ENCODE results near the gene FAM25G.
"Not testable (repeated sequence)": the region's sequence is repeated elsewhere in the genome, so short reads cannot be mapped to it uniquely, and the experiment has no call there.

The FAM25G gene

DNA sequence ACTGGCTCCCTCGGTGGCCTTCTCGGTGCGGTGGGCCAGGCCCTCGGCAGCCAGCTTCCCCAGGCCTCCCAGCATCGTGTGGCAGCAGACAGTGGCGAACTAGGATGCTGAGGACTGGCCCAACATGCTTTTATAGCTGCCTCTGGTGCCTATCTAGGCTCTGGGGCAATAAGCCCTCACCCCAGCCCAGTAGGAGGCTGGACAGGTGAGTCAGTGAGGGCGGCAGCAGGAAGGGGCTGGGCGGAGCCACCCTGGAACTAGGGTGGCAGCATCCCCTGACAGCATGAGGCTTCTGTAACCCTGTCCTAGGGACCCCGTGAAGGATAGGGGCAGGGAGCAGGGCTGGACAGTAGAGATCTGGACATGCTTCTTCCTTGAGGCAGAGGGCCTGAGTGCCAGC is at the start of gene FAM25G:
FAM25G (minus strand) TSS at position 101 of the 400 bp plus-strand sequence; CDS start at position 75, 26 bp downstream.
- DNase-seq: not testable (repeated sequence)

DNA sequence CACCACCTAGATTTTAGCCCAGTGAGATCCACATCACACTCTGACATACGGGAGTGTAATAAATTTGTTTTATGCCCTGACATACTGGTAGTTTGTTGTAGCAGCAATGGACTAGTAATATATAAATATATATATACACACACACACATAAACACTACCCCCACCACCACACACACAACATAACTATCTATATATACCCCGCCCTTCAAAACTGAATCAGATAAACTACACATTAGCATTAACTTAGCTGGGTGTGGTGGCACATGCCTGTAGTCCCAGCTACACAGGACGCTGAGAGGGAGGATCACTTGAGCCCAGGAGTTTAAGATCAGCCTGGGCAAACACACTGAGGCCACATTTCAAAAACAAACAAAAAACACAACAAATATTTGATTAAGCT is 44.9 kb upstream of the FAM25G start:
- not testable (repeated sequence) for DNase-seq

DNA sequence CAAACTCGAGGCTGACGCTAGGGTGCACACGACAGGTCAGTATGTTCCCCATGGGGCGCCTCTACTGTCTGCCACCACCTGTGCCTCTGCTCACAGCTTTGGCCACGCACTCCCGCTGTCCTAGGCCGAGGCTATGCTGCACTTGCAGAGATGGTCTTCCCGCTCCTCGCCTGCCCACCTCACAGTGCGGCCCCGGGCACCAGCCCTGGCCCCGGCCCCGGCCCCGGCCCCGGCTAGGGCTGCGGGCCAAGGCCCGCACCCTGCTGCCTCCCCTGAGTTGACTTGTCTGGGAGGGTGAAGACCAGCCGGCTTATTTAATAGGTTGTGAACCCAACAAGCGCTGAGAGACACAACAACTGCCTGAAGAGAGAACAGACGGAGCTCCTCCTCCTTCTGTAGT is 32.0 kb upstream of the FAM25G start, which contains the start of gene AGAP9:
AGAP9 (minus strand) TSS at position 164 of the 400 bp plus-strand sequence; CDS start at position 52, 112 bp downstream.
- not testable (repeated sequence) for DNase-seq

DNA sequence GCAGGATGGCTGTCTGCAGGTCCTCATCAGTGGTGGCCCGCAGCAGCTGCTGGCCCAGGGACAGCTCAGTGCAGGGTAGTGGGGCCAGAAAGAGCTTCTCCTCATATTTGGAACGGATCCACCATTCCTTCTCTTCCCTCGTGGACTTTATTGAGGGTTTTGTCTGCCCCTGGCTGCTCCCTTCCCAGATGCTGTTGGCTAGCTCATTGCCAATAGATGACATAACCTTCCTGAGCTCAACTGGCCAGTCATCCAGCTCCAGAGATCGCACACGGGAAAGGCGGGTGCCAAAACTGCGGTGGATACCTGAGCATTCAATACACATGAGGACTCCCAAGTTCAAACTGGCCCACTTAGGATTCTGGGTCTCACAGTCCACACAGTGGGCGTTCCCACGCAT is 10.8 kb upstream of the FAM25G start:
- not testable (repeated sequence) for DNase-seq

DNA sequence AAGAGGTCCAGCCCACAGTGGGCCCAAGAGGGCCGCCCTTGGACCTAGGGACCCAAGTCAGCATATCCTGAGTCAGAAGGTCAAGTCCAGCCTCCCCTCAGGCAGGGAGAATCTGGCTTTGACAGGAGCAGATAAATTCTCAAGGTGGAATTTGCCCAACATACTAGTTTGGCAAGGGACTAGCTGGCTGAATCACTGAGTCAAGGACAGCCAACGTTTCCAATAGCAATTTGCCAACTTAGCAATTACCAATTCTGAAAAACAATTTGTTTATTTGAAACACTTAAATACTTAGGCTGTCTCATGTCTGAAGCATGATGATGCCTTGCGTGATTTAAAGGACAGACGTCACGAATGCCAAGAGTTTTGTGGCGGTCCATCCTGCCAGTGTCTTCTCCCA is 2.7 kb upstream of the FAM25G start:
- not testable (repeated sequence) for DNase-seq

DNA sequence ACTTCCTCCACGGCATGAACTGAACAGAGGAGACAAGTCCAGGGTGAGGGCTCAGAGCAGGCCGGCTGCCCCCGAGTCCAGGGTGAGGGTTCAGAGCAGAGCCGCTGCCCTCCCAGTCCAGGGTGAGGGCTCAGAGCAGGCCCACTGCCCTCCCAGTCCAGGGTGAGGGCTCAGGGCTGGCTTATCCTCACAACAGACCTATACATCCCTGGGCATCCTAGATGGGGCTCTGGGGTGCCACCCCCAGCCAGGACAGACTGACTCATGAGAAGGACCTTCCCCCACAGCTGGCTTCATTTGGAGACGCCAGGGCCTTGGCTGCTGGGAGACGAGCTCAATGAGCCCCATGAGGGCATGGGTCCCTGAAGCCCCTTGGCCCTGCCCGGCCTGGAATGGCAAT is 1.9 kb downstream of the FAM25G start:
- not testable (repeated sequence) for DNase-seq

DNA sequence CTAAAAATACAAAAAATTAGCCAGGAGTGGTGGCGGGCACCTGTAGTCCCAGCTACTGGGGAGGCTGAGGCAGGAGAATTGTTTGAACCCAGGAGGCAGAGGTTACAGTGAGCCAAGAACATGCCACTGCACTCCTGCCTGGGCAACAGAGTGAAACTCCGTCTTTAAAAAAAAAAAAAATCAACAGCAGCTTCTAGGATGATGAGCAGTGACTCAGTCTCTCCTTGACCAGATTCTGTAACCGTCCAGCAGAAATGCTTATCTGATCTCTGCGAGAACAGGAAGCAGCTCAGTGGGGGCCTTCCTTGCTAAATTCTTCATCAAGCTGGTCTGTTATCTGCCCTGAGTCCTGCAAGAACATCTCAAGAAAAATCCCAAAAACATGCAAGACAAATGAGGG is 5.6 kb downstream of the FAM25G start:
- not testable (repeated sequence) for DNase-seq

DNA sequence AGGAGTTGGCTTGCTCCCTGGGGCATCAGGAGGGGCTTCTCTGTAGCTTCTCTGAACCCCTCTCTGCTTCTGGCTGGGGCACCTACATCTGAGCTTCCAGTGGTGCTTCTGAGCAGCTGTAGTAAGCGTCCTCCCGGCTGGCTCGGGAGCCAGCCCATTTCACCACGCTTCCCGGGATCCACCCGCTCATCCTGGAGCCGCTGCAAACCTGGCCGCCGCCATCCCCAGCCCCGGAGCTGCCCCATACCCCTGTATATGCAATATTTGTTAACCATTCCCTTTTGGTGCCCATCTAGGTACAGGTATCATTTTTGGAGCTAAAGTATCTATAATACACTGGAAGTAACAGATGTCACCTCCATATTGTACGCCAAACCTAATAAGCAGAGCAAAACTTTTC is 6.7 kb downstream of the FAM25G start:
- DNase-seq: not testable (repeated sequence)

DNA sequence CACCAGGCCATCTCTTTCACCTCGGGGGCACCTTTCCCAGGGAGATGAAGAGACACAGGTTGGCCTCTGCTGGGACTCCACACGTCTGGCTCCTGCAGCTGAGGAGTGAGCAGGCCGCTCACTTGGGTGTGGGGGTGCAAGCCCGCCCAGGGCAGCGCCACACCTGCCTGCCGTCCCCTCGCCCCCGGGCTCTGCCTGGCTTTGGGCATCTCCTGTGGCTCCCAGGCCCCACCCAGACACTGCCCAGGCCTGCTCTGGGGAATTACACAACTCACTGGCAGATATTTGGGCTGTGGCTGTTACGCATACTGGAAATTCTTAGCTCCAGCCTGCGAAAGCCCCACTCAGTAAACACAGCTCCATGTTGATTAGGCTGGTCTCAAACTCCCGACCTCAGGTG is 7.6 kb downstream of the FAM25G start, which contains the start of gene ANXA8:
ANXA8 (minus strand) TSS at position 193 of the 400 bp plus-strand sequence; CDS start at position 11, 182 bp downstream.
- DNase-seq: not testable (repeated sequence)

DNA sequence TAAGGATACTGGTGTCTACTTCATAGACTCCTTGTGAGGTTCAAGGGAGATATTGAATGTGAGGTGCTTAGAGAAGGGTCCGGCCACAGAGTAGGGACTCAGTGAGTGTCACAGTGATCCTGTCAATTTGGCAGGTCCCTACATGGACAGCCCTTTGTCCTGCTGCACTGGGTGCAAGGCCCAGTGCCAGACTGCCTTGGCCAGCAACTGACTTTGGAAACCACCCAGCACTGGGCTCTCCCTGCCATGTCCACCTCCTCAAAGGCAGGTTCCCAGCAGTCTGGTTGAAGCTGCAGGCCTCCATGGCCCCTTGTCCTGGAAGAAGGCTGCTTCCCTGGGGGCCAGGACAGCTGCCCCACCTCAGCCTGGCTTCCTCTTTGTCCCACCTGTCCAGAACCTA is 9.1 kb downstream of the FAM25G start:
- not testable (repeated sequence) for DNase-seq

DNA sequence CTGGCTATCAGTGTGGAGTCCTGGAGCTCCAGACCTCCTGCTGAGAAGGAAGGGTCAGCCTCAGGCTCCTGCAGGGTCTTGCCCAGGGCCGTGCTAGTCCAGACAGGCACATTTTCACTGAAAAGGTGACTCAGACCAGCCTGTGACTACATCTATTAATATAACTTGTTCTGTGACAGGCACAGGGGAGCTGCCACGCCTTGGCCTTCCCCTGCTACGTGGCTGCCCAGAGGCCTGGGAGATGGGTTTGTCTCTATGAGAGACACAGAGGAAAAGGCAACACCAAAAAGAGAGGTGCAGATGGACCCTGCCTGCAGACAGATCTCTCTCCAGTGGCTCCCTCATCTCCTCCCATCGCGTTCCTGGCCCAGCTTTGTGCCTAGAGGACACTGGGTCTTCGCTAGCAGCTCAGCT is 9.7 kb downstream of the FAM25G start:
- DNase-seq: not testable (repeated sequence)

DNA sequence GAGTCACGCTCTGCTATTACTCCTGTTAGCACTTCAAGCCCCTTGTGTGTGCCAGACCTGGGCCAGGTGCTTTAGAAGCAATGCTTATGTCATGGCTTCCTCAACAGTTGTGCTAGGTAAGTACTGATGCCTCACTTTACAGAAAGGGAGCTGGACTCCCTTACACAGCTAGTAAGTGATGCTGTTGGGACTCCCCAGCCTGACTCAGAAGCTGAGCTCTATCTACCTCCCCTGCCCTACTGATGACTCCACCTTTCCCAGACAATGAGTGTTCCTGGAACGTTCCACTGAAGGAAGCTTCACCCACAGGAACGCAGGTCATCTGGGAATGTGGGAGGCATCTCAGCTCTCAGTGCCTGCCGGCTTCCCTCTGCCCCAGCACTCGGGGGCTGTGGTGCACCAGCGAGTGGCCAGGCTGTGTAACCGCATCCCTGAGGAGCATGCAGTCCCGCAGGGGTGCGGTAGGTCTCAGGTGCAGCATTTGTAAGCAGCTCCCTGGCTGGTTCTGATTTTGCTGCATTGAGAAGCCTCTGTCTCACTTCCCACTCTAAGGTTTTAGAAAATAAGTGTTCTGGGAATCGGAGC is 10.2 kb downstream of the FAM25G start:
- not testable (repeated sequence) for DNase-seq

DNA sequence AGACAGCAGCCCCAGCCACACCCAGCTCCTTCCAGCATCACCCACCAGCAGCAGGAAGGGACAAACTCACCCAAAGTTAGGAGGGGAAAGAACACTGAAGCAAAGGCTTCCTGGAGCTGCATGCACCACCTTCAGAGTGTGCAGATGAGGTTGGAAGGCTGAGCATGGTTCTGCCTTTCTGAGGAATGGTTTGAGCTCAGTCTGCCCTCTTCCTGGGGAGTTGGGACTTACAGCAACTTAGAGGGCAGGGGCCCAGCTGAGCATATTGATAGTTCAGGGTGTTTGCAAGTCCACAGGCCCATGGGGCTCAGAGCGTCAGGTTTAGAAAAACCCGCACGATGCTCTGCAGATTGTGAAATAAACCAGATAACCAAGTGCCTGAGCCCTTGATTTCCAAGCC is 11.4 kb downstream of the FAM25G start:
- DNase-seq: not testable (repeated sequence)

DNA sequence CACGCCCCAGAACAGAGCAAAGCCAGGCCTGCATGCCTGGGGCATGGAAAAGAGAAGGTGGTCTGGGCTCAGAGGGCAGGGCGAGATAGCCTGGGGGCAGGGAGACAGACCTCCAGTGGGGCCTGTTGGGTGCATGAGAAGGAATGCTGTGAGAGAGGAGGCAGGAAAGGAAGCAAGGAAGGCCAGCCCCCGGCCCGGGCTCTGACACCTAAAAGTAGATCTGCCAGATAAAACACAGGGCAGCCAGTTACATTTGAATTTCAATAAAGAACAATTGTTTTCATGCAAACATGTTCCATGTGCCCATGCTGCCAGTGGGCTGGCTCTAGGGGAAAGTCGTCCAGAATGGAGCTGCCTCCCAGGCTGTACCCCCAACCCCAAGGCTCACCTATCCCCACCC is 13.4 kb downstream of the FAM25G start:
- DNase-seq: not testable (repeated sequence)

DNA sequence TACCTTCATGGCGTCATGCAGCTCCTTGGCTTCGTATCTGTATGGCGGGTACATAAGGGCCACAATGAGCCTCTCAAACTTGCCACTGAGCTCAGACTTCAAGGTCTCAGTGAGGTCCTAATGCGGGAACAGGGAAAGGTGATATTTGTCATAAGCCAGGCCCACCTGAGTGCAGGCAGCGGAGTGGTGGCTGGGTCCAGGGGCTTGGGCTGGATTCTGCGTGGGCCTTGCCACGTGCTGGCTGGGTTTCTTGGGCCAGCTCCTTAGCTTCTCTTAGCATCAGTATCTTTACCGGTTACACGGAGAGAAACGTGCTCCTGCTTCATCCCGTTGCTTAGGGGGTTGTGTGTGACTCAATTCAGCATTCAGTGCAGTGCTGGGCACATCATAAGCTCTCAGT is 14.4 kb downstream of the FAM25G start:
- not testable (repeated sequence) for DNase-seq

DNA sequence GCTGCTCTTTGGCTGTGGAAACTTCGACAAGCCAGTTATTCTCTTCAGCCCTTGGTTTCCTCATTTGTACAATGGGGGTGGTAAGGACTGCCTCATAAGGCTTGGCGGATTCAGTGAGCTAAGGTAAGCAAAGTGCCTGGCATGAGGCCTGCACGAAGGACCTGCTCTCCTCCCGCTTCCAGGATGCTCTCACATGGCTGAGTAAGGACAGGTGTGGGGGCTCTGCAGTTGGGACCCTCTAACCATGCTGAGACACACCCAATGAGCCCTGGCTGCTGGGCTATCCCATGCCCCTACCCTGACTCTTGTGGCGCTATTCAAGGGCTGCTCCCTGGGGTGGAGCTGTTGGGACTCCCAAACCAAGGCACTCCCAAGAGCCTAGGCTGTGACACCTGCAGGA is 16.4 kb downstream of the FAM25G start:
- not testable (repeated sequence) for DNase-seq

DNA sequence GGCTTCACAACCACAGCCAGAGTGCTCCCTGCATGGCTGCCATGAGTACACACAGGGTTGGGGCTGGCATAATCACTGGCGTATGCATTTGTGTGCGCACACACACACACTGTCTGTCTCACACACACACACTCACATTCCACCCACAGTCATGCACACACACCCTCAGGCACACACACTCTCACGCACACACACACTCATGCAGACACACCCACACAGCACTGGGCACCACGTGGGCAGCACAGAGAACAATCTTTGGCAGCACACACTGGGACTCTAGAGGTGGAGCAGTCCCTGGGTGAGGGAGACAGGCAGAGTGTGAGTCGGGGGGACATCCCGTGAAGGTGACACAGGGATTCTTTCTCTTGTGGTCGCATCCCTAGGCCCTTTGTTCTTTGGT is 18.0 kb downstream of the FAM25G start:
- DNase-seq: not testable (repeated sequence)

DNA sequence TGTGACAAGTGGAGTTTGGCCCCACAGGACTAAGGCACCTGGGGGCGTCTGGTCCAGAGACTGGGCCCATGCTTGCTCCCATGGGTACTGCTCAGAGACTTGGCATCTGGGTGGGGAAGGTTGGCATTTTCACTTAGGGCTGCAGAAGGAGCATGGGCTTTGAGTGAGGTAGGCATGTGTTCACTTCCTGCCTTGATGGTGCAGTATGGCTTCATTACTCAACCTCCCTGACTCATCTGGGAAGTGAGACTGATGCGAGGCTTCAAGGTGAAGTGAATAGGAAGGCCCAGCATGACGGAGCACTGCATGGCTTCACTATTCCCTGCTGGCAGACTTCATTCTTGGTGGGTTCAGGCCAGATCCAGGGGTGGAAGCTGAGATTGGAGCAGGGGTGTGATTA is 18.9 kb downstream of the FAM25G start:
- DNase-seq: not testable (repeated sequence)

DNA sequence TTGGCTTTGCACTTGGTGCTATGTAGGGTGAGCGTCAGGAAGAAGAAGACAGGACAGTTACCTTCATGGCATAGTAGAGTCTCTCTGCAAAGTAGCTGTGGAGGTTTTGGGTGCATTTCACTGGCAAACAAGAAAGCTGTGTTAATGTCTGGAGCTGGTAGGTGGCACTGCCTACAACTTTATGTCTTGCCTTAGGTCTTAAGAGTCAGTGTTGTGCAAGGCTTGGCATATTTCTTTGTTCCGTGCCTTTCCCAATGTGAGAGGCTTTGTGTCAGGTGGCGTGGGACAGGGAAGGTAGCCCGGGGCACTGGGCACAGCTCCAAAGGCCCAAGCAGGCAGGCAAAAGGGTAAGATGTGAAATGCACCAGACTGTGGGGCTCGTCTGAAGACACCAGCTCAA is 19.4 kb downstream of the FAM25G start:
- not testable (repeated sequence) for DNase-seq

DNA sequence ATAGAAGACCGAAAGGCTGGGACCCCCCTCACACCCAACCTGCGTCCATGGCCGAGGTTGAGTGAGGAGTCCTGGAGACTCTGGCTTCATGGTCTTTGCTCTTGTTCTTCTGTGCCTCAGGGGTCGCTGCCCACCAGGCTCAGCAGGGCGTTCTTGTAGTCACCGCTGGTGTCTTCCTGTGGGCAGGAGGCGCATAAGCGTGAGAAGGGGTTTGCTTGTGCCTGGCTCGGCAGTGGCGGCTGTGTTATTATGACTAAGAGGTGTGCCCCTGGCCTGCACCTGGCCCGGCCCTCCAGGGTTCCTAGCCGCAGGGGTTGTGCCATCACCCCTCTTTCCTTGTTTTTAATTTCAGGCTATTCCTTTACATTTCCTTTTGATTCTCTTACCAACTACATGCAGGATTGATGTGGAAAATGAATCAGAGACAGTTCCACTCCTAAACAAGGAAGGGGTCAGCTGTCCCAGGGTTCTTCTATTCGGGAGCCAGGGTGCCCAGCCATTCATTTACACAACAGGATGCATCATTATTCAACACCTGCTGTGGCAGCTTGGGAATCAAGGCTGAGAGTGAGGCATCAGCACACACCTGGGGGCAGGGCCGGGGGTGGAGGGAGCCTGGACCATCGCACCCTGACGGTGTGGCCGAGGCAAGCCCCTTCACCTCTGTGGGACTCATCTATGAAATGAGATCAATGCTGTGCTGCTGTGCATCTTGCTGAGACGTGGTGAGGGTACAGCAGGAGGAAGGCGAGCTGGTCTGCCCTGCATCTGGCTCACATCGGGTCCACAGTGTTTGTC is 22.6 kb downstream of the FAM25G start:
- not testable (repeated sequence) for DNase-seq

DNA sequence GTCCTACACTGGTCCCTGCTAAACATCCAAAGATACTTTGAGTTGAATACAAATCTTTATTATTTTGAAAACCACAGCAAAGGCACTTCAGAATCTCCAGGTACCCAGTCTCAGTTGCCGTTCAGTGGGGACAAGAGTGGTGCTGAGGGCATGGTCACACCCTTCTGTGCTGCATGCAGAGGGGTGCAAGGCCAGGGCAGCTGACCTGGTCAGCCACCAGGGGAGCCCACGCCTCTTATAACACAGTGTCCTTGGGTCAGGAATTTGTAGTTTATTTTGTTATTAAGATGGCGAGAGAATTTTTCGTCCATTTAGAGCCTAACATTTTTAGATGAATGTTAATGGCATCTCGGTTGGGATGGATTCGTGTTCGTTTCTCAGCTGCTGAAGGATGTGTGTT is 23.5 kb downstream of the FAM25G start:
- not testable (repeated sequence) for DNase-seq

DNA sequence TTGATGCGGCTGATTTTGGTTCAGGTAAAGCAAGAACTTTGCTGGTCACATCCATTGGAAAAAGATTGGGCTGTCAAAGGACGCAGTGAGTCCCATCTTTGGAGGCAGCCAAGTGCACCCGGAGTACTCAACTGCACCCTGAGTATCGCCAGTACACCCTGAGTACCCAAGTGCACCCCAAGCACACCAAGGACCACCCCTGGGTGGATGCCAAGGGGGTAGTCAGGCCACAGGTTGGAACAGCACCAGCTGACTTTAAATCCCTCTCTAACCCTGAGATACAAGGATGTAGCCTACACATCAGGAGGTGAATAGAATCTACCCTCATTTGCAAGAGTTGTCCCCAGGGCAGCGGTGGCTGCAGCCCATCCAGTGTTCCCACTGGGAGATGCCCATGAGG is 24.0 kb downstream of the FAM25G start:
- DNase-seq: not testable (repeated sequence)

DNA sequence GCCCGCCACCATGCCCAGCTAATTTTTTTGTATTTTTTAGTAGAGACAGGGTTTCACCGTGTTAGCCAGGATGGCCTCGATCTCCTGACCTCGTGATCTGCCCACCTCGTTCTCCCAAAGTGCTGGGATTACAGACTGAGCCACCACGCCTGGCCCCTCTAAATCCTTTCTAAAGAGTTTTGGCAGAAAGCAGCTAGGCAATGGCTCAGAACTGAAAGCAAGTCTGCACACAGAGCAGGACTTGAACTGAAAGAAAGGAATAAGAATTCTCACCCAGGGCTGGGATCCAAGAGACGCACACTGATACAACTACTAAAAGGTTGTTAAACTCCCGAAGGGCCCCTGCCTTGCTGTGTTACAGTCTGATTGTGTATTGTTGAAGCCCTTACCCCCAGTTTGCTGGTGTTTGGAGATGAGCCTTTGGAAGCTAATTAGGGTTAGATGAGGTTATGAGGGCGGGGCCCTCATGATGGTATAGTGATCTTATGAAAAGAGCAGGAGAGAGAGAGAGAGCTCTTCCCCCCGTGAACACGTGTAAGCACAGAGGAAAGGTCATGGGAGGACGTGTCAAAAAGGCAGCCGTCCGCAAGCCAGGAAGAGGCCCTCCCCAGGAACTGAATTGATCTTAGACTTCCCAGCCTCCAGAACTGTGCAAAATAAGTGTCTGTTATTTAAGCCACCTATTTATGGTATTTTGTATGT is 26.1 kb downstream of the FAM25G start:
- DNase-seq: not testable (repeated sequence)

All from activated naive CD4-positive, alpha-beta T cell treated with anti-CD3 and anti-CD28 coated beads, Interleukin-2, amount 50 U/mL, for 16 hours (primary cell).